ENCODE data around the gene SIRT5.

Gene SIRT5

DNA sequence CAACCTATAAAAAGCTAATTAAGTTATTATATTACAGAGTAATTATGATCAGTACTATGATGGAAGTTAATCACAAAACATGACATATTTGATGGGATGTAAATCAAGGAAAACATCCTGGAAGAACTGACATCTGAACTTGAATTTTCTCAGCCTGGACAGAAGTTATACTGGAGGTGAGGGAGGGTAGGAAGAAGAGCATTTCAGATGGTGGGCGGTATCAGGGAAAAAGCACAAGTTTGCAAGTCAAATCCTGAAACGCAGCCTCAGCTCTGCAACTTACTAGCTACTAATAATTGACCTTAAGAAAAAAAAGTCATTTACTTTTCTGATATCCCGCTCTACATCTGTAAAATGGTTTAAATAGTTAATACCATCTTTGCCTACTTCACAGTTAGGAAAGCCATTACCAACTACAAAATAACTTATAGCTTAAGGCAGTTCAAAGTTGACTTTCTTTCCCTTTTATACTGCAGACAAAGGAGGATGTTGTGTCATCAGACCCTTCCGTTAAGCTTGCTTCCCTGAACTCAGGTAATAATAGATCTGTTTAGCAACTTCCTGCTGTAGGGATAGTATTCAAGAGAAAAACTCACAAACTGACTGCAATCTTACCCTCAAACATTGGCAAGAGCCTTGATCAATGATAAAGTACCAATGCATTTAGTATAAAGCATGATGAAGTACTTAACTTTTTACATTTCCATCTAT lies 61.7 kb downstream of the SIRT5 start:
- DNase-seq (ENCODE audit: low read depth in 2 of 2) = no peak

DNA sequence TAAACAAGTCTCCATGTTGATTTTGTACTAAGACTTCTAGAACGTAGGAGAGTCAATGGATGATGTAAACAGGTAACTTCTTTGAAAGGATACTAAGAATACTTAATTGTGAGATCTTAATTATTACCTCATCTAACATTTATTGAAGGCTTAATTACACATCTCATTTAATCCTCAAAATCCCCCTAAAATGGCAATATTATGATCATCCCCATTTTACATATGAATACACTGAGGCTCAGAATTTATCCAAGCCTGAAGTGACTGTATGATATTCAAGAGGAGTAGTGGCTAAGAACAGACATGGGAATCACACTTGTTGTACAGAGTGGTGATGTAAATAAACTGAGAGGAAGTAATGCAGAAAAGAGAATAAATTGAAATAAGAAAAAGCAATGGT lies 63.6 kb downstream of the SIRT5 start:
- no peak for DNase-seq (ENCODE audit: low read depth in 2 of 2)

DNA sequence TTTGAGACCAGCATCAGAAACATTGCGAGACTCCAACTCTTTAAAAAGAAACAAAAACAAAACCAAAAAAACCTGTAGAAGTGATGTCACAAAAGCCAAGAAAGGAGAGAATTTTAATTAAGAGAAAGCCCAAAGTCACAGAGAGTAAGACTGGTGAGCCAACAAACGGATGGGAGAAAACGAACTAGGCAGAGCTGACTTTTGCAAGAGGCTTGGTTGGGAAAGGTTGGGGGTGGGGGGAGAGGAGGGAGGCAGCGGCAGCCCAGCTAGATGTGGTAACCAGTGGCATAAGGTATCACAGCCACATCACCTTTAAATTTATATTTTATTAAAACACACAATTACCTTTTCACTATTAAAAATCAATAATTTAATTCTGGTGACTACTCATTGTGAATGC lies 64.2 kb downstream of the SIRT5 start:
- DNase-seq (ENCODE audit: low read depth in 2 of 2) = no peak

- DNase-seq (ENCODE audit: low read depth in 2 of 2) = no peak
Measured at GRCh38 chr6:13641315-13641714, 66.9 kb downstream of the SIRT5 start.

DNA sequence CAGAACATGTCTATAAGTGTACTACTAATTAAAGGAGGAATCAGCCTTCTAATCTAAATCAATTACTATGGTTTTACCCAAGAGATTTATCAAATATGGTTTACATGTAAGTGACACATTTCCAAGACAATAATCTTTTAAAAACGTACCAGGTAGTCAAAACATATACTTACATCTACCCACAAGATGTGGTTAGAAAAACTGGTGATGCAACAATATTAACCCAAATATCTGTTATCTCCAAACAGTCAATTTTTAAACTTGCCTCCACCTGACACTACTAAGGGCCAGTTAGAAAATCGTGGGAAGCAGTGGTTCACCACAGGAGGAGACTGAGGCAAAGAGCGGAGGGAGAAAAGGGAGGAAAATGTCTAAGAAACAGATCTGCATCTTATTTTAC lies 68.7 kb downstream of the SIRT5 start:
- DNase-seq (ENCODE audit: low read depth in 2 of 2) = no peak

GRCh38 chr6:13648850-13649249 lies 74.4 kb downstream of the SIRT5 start:
- DNase-seq (ENCODE audit: low read depth in 2 of 2) = no peak

DNA sequence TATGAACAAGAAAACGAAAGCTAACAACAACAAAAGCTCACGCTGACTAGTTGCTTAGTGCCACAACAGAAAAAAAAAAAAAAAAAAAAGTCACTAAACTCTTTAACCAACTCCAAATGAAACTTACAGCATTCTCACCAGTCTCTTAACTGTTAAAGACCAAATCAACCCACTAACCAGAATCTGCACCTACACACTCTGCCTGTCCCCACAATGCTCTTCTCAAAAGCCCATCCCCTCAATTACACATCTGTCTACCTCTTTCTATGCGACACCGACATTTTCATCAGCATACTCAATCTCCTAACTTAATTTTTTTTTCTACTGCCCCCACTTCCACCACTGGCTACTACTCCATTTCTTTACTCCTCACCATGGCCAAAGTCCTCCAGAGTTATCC lies 75.0 kb downstream of the SIRT5 start:
- DNase-seq (ENCODE audit: low read depth in 2 of 2) = no peak

GRCh38 chr6:13653296-13653695 lies 78.9 kb downstream of the SIRT5 start:
- no peak for DNase-seq (ENCODE audit: low read depth in 2 of 2)

GRCh38 chr6:13654496-13654895 lies 80.1 kb downstream of the SIRT5 start:
- DNase-seq (ENCODE audit: low read depth in 2 of 2) = no peak

GRCh38 chr6:13655700-13656099 lies 81.3 kb downstream of the SIRT5 start:
- DNase-seq (ENCODE audit: low read depth in 2 of 2) = no peak

GRCh38 chr6:13660273-13660672 lies 85.9 kb downstream of the SIRT5 start:
- DNase-seq (ENCODE audit: low read depth in 2 of 2) = no peak

GRCh38 chr6:13660893-13661292 lies 86.5 kb downstream of the SIRT5 start:
- DNase-seq (ENCODE audit: low read depth in 2 of 2) = no peak

DNA sequence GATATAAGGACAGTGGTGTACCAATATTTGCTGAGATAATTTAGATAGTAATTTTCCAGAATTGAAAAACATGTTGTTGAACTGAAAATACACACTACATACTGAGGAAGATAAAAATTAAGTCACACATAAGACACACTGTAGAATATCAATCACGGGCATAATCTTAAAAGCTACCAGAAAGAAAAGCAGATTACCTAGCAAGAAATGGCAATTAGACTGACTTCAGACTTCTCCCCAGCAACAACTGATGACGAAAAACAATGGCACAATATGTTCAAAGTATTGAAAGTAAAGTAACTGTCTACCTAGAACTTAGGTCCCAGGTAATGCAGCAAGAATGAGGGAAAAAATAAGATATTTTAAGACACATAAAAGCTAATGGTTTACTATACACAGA lies 87.2 kb downstream of the SIRT5 start:
- no peak for DNase-seq (ENCODE audit: low read depth in 2 of 2)

DNA sequence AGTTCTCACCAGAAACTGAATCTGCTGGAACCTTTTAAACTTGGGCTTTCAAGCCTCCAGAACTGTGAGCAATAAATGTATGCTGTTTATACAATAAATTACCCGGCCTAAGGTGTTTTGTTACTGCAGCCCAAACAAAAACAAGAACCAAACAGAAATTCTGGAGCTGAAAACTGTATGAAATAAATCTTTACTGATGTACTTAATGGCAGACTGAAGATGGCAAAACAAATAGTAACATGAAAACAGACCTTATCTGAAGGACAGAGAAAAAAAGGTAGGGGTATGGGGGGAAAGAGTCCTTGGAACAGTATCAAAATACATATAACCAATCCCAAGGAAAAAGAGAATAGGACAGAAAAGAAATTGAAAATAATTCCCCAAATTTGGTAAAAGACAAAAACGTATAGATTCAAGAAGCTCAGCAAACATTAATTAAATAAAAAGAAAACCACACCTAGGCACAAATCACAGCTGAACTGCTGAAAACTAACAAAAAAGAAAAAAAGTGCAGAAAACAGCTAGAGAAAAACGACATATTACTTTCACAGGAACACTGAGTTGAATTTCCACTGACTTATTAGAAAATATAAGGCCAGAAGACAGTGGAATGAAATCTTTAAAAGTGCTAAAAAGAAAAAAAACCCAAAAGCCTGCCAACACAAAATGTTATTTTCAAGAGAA lies 88.4 kb downstream of the SIRT5 start:
- no peak for DNase-seq (ENCODE audit: low read depth in 2 of 2)

DNA sequence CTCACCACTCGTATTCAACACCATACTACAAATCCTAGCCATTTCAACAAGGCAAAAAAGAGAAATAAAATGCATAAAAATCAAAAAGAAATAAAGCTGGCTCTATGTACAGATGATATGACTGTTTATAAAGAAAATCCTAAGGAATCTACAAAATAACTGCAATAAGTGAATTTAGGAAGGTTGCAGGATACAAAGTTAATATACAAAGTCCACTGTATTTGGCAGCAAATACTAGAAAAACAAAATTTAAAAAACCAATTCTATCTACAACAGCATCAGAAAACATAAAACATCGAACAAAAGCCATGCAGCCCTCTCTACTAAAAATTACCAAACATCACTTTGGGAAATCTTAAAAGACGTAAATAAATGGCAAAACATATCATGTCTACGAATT lies 89.6 kb downstream of the SIRT5 start:
- DNase-seq (ENCODE audit: low read depth in 2 of 2) = no peak
